Endothelial cell of umbilical vein (primary cell): ENCODE results near the gene VPS26C.

Experiments used
- EZH2 ChIP-seq: IDR thresholded peaks from 2 replicates; pipeline ENCODE4 v1.6.1; 2012; ENCODE audit warnings: borderline replicate concordance, low read depth, mild to moderate bottlenecking, moderate library complexity, low read length, inconsistent platforms; ENCODE audit not compliant: severe bottlenecking
- TF ChIP-seq, protein P1 (sequence below), 2 donors: IDR thresholded peaks; 1 replicate in 1 of 2; 2 replicates in 1 of 2; pipeline ENCODE4 v1.5.1; 2011; ENCODE audit warnings: low read length in 2 of 2, mild to moderate bottlenecking in 2 of 2, moderate library complexity in 2 of 2, control low read depth in 1 of 2, inconsistent platforms in 1 of 2, low read depth in 1 of 2; ENCODE audit not compliant: insufficient read depth in 1 of 2; ENCODE audit errors: extremely low read depth in 1 of 2

GRCh38 chr21:37176716-37177115, 90.4 kb downstream of the VPS26C start:
- TF ChIP-seq, protein P1, sequence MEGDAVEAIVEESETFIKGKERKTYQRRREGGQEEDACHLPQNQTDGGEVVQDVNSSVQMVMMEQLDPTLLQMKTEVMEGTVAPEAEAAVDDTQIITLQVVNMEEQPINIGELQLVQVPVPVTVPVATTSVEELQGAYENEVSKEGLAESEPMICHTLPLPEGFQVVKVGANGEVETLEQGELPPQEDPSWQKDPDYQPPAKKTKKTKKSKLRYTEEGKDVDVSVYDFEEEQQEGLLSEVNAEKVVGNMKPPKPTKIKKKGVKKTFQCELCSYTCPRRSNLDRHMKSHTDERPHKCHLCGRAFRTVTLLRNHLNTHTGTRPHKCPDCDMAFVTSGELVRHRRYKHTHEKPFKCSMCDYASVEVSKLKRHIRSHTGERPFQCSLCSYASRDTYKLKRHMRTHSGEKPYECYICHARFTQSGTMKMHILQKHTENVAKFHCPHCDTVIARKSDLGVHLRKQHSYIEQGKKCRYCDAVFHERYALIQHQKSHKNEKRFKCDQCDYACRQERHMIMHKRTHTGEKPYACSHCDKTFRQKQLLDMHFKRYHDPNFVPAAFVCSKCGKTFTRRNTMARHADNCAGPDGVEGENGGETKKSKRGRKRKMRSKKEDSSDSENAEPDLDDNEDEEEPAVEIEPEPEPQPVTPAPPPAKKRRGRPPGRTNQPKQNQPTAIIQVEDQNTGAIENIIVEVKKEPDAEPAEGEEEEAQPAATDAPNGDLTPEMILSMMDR (IDR thresholded peaks at IDR 0.05; ENCODE audit: extremely low read depth in 1 of 2, insufficient read depth in 1 of 2, low read depth in 1 of 2, low read length in 2 of 2) = no peak
- no peak for TF ChIP-seq EZH2
